ENCODE data around the gene C19orf25.

DNA sequence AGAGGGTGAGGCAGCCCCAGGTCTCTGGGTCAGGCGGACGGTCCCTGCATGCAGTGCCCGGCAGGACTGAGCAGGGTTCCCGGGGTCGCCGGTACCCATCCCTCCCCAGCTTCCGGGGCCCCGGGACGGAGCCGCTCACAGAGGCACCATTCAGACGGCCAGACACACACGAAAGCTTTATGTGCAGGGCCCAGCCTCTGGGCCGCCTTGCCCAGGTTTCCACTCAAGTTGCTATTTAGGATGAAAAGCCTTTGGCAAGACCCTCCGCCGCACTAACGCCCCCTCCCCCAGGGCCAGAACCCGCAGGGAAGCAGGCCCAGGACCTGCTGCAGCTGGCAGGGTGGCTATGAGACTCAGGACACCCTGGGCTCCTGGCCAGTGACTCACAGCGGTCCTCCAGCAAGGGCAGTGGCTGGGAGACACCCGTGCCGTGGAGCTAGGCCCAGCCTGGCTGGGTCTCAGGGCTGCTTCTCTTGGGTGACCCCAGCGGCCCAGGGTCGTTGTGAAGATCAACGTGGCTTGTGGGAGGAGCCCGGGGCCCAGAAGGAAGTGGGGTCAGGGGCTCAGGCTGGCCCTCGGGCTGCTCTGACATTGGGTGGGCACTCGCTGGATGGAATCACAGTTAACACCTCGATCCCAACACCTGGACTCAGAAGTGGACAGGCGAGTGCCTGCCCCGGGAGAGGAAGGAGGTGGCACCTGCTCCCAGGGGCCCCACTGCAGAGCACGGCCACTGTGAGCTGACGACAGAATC lies 4.8 kb downstream of the C19orf25 start:
- TF ChIP-seq, protein P1, sequence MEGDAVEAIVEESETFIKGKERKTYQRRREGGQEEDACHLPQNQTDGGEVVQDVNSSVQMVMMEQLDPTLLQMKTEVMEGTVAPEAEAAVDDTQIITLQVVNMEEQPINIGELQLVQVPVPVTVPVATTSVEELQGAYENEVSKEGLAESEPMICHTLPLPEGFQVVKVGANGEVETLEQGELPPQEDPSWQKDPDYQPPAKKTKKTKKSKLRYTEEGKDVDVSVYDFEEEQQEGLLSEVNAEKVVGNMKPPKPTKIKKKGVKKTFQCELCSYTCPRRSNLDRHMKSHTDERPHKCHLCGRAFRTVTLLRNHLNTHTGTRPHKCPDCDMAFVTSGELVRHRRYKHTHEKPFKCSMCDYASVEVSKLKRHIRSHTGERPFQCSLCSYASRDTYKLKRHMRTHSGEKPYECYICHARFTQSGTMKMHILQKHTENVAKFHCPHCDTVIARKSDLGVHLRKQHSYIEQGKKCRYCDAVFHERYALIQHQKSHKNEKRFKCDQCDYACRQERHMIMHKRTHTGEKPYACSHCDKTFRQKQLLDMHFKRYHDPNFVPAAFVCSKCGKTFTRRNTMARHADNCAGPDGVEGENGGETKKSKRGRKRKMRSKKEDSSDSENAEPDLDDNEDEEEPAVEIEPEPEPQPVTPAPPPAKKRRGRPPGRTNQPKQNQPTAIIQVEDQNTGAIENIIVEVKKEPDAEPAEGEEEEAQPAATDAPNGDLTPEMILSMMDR (IDR thresholded peaks at IDR 0.05): no peak
- TF ChIP-seq POLR2A (IDR thresholded peaks at IDR 0.05): no peak

Measured in heart left ventricle (tissue), 13 donors.